Stimulated activated CD4-positive, alpha-beta T cell treated with anti-CD3 and anti-CD28 coated beads, Interleukin-2, amount 100 ng/mL, for 48 hours (primary cell): ENCODE measurements around the gene DAPK1.
"Not testable (repeated sequence)": the region's sequence is repeated elsewhere in the genome, so short reads cannot be mapped to it uniquely, and the experiment has no call there.

ENCODE experiments used
- DNase-seq, 2 donors: peaks; one replicate each; pipeline ENCODE4 v3.0.0-alpha.2; 2020

The DAPK1 gene

DNA sequence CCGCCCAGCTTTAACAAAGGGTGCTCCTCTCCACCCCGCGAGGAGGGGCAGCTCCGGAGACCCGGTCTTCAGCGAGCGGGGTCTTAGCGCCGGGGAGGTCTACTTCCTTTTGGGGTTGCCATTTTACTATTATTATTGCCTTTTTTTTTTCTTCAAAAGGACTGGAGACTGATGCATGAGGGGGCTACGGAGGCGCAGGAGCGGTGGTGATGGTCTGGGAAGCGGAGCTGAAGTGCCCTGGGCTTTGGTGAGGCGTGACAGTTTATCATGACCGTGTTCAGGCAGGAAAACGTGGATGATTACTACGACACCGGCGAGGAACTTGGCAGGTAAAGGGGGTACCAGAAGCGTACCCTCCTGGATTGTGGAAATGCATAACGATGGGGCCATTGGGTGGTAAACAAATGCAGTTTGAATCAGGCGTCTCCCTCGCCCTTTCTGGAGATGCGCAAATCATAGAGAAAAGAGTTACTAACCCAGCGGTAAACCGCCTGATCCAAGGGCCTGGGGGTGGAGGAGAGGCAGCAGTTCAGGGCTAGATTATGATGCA is 1.2 kb downstream of the DAPK1 start:
- DNase-seq = no peak

DNA sequence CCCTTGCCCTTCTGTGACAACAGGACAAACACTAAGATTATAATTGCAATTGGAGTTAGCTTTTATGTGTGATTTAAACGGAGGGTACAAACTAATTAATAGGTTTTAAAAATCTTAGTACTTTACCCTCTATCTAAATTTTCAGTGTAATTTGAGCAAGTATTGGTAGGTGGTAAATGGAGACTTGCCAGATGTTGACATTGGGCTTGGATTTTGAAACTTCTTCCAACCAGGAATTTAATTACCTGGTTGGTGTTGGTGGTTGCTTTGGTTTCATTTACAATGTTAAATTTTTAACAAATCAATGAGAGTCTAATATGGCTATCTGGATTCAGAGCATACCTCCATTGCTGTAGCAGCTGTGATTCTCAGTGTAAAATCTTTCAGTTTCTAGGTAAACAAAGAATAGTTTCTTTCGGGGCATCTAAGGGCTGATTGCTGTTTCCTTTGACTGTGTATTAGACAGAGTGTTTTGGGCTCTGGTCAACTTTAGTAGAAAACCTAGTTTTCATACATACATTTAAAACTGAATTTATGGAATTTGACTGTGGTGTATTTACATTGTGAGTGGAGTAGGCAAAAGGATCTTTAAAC is 1.9 kb downstream of the DAPK1 start:
- no peak for DNase-seq

DNA sequence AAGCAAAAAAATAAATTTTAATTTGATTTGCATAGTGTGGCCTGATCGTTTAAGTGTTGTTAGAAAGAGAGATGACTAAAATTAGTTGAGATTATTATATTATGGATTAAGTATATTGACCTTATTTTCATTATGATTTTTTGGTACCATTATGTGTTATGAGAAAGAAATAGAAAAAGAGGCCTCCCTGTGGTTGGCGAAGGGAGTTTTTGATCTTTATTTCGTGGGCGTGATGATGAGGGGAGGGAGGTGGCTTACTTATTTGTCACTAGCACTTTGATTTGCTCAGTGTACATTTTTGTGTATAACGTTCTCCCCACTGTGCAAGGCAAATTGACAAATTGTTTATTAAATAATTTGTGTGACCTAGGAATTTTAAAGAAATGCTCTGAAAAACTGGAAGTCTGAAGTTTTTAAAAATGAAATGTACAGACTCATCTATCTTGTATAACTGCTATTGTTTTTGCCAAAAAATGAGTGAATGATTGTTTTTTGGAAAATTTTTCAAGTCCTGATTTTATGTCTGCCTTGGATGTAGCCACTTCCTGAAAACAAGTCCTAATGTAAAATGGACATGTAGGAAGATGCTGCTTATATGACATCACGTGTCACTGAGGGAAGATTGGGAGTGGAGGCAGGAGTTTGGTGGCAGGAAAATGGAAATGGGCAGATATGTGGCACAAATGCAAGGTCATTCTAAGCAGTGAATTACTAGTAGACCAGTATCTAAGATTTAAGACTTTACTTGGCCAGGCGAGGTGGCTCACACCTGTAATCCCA is 3.0 kb downstream of the DAPK1 start:
- no peak for DNase-seq

DNA sequence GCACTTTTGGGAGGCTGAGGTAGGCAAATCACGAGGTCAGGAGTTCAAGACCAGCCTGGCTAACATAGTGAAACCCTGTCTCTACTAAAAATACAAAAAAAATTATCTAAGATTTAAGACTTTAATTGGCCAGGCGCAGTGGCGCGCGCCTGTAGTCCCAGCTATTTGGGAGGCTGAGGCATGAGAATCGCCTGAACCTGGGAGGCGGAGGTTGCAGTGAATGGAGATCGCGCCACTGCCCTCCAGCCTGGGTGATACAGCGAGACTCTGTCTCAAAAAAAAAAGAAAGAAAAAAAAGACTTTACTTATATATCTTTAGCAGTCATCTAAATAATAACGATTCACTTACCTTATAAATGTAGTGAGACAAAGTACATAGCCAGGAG is 3.6 kb downstream of the DAPK1 start:
- DNase-seq = not testable (repeated sequence)

DNA sequence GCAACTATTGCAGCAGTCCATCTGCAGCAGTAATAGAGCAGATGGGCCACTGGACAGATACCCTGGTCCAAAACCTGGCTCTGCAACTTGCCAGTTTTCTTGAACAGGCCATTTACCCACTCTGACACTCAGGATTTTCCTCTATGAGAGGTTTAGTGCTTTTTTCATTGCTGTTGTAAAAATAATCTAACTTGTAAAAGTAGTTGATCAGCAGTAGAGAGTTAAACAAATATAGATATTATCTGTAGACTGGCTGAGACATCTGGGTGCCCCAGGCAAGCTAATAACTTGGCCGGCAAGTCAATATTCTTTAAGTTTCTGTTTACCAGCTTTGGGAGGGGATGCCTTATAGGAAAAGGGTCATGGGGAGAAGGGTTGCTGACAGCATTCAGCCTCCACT is 4.1 kb downstream of the DAPK1 start:
- no peak for DNase-seq

DNA sequence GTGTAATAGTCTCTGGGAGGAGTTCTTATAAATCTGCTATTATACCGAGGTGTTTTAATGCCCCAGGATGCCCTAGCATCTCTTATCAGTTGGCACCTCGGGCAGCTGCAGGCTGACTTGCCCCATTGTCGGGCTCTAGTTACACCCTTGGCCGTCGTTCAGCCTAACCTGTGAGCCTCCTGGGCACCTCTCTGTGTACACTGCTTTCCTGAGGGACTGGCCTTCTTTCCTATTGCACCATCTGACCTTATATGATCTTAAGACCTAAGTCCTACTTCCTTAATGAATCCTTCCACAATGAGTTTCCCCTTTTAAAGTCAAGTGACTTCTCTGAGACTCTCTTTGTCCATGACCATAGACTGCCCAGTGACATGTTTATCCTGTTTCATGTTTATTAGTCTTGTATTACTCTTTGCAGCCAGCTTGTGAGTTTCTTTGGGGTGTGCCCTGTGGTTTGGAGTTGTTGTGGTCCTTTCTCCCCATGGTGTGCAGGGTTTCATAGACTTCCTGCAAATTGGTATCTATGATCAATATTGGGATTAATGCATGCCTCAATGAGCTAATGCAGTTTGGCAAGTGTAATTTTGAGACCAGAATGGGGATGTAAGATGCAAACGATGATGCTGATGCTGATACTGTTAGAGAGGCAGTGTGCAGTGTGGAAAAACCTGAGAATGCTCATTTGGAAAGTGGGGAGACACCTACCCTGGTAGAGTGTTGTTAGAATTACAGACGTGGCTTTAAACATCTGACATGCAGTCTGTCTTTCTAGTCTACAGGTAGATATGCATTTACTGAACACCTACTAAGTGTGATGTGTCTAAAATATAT is 4.9 kb downstream of the DAPK1 start:
- no peak for DNase-seq

DNA sequence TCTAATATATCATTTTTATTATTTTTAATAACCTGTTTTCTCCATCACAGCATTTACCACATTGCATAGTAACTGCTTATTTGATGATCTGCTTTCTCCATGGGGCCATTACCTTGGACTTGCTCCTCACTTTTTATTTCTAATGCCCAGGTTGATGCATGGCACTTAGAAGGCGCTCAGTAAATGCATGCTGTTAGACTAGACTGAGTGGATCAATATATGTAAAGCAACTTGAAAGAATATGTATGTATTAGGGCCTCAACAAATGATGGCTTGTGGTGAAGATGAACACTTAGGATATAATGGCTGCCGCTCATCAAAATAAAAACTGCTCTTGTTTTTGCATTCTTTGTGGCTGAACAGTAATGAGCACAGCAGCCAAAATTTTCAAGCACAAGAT is 5.8 kb downstream of the DAPK1 start:
- DNase-seq = no peak

DNA sequence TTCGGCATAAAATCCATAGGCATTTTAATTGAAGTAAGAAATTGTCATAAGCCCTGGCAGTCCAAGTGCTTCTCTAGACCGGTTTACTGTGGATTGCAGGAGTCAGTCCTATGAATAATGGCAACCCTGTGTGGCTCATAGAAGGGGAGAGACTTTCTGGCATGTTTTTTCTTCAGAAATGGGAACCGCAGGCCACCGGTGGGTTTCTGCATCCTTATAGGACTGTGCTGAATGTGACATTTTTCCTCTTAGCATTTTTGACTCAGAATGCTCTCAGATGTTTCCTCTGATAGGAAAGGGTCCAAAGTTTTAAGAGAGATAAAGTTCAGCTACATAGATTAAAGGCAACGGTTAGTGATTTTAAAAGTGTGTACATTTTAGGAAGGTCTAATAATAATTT is 6.3 kb downstream of the DAPK1 start:
- DNase-seq = no peak

DNA sequence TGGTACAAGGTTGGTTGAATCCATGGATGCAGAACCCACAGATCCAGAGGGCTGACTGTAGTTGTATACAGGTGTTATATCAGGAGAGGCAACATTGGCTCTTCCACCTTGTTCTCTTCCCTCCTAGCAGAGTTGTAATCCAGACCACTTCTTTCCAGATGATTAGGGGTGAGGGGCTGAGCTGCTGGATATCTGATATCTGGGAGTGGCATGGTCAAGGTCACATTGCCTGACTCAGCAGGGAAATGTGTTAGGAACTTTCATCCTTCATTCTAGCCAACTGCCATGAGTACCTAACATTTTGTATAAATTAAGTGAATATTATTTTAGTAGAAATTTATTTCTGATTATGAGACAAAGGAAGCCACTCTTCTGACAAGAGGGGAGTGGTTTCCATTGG is 7.3 kb downstream of the DAPK1 start:
- DNase-seq = no peak

DNA sequence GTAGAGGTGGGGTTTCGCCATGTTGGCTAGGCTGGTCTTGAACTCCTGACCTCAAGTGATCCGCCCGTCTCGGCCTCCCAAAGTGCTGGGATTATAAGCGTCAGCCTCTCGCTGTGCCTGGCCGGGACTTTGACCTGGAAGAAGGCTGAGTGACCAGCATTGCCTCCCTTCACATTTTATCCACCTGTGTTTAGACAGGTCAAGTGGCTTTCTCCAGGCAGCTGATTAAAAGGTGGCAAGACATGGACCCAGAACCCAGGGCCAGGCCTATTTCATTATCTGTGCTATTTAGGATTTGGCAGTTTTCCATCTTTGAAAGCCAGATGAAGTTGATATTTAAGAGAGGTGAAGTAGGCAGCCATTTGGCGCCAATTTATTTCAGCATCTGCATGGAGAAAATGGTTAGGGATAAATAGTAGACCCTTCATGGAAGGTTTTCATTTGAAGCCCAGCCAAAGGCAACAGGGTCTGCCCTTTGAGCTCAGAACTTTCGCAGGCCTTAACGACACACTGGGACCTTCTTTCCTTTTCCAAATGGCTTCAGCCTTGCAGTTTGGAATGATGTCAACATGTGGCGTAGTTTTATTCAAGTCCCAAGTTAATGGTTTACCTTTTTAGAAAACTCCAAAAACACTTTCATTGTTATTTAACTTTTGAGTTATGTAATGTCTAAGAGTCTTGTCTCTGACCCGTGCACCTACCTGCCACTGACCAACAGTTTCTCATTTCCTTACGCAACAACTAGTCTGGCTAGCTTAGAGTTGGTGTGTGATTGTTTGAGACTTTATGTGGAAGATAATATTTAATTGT is 8.4 kb downstream of the DAPK1 start:
- DNase-seq = no peak

DNA sequence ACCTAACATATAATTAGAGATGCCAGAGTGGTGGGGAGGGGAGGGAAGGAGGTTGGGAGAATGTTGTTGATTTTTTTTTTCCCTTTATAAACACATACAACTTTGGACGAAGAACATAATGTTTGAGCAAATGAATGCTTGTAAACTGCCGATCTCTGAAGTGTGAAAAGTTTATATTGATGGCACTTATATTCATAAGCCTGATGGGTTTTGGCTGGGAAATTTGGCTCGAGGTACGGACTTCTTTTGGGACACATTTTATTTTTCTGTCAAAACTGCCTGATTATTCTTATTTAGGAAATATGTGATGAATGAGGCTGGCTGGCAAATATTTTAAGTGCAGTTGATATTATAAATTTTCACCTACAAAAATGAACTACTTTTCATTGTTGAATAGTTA is 9.9 kb downstream of the DAPK1 start:
- DNase-seq = no peak

DNA sequence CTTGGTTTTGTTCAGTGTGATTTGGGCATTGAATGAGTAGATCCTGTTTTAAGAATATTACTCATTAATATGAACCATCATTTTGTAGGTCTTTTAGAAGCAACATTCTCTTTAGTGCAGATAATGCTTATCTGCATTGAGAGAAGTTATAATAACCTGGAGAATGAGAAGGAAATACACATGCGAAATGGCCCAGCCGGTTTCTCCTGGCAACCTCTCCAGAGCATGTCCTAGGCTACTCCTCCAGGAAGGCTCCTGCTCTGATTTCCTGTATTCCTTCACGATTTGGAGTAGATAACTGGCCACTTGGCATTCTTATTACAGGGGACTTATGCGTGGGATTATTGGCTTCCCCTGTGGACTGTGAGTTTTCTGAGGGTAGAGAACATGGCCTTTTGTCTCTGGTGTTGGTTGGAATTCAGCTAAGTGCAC is 12.6 kb downstream of the DAPK1 start:
- no peak for DNase-seq

DNA sequence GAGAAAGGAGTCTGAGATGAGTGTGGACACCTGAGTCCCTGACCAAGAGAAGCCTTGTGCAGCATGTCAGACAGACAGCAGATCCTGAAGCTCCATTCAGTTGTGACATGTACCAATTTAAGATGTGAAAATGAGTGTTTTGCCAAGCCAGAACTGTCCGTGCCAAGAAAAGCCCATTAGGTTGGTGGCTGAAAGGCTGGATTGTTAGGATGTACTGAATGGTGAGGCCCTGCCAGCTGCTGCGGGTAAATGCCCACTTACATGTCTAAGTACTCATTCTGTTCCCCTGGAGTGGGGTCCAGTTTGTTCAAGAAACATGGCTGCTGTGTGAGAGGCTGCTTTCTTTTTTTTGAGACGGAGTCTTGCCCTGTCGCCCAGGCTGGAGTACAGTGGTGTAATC is 14.6 kb downstream of the DAPK1 start:
- no peak for DNase-seq

DNA sequence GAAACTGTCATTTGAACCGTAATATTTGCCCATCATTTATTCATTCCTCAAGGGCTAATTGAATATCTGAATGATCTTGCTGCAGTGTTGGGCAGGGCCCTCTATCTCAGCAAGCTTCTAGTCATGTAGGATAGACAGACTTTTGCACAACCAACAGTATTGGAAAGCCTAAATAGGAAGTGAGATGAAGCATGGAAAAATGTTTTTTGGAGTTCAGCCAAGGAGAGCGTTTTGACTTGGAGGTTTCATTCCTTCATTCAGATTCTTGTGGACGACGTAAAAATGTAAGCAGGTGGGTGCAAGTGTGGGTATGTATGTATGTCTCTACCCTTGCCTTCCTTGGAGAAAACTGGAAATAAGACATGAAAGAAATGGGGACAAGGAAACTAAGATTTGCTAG is 15.5 kb downstream of the DAPK1 start:
- DNase-seq = no peak

DNA sequence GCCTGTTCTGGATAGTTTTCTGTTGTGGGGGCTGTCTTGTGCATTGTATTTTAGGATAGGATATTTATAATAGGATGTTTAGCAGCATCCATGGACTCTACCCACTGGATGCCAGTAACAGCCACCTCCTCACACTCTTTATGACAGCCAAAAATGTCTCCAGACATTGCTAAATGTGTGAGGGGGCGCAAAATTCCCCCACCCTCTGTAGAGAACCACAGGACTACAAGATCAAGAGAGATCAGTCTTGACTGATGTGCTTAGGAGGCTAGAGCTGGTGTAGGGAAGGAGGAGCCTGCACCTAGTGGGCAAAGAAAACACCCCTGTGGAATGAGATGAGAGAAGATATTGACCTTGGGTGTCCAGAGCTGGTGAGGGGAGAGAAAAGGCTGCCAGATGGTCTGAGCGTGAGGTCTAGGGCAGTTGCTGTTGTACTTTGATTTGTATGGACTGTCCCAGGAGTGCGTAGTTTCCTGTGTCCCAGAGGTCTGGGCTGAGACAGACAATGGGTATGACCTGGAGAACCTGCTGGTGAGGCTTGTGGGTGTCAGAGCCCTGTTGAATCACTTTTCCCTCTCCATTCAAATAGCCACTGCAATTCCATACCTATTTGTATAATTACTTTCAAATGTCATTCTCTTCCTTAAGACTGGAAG is 16.3 kb downstream of the DAPK1 start:
- DNase-seq = no peak

DNA sequence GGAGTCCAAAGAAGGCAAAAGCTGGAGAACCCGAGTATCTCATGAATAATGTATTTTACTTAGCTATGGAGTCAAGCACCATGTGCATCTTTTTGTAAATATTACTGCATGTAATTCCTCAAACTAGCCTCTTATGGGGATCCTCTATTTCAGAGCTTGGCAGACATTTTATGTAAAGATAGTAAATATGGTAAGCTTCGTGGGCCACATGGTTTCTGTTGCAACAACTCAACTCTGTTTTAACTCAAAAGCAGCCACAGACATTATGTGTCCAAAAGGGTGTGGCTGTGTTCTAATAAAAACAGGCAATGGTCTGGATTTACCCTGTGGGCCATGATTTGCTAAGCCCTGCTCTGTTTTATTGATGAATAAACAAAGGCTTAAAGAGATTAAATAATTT is 17.3 kb downstream of the DAPK1 start:
- DNase-seq = no peak

DNA sequence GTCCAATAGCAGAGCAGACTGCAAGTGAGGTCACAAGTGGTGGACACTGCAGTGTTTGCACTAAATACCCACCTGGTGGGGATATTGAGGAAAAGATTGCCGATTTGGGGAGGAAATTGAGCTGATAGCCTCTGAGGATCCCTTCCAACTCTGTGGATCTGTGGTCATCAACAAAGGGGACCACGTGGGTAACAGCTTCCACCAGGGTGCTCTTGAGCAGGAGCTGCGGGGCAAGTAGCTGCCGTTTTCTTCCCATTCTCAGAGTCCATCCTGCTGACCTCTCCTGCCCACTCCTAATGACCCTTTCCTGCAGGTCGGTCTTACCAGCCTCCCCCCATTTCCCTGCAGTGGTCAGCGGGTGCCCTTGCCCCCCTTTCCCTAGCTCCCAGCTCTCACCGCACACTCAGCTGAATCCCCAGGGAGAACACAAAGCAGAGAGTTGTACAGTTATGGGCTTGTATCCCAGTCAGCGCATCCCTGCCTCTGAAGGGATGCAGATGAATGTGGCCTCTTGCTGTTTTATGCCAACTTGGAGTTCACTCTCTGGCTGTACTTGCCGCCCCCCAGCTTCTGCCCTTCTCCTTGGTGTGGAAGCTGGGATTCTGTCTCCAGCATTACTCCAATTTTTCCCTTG is 18.0 kb downstream of the DAPK1 start:
- DNase-seq = no peak

DNA sequence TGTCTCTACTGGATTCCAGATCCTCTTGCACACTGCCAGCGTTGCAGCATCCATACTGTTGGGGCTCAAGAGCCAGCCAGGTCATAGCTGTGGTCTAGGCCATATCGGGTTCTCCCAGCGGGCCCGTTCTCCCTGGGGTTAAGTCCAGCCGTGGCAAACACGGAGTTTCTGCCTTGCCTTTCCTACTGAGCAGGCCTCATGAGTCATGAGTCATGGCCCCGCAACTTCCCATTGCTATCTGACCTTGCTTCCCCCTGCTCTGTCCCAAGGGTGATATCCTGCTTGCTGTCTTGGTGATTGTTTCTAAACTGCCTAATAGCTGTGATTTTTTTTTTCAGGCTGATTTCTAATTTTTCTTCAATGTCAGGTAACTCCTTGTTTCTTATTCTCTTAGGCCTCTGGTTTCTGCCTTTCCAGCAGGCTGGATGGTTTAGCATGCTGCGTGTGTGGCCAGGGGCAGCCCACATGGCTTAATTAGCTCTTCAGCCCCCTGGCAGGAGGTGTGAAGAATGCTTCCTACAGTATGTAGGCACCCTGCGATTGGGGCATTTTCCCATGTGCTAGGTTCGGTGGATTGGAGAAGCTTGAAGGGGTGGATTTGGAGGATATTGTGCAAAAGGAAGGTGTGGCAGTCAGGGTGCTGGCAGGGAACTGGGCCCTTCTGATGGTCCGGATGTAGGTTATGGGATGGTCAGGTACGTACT is 18.7 kb downstream of the DAPK1 start:
- DNase-seq = no peak

DNA sequence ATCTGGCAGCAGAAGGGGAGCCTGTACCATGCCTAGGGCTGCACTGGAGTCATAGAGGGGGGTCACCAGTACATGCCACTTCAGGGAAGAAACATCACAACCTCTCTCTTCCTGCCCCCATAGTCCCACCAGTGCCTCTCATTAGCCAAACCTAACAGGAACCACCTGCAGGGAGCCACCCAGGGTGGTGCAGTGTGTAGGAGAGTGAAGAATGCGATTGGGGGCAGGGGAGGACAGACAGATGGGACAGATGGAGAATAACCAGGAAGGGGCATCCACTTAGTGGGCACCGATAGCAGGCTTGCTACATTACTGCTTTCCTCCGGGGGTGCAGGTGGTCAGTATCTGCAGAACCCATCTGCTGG is 19.2 kb downstream of the DAPK1 start:
- no peak for DNase-seq

DNA sequence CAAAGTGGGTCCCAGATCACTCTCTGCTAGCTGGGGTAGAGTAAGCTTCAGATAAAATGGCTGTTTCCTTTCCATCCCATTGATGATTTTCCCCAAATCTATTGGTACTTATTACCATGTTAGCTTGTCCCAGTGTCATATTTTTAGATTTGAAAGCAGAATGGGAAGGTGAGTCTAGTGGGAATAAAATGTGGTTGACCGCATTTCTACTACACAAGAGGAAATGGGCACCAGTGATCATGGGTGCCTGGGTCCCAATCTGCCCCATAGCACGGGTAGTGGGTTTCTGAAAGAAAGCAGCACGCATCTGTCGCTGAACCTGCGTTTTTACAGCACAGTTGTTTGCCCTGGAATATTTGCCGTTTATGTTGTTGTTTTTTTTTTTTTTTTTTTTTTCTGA is 20.1 kb downstream of the DAPK1 start:
- no peak for DNase-seq

DNA sequence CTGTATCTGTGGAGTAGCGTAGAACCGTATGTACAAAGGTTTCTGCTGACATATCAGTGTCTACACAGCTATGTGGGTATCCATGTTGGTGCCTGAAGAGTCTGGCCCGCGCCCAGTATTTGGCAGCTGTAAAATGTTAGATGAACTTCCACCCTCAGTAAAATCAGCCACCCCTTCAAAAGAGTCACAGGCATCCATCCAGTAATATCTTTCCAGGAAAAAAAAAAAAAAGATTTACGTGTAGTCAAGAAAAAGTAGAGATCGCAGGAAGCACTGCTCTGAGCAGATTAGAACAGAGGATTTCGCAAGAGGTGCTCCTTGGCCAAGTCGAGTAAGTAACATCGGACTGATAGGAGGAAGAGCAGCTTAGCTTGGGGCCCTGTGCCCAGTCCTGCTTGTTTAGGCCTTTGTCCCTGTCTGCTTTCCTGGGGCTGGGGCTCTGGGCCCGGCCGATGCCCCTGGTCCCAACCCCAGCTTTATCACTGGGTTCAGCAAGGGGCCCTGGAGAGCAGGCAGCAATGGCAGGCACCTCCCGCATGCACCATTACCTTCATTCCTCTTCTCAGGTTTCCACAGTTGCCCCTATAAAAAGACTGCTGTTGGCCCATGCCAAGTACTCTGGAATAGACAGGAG is 21.2 kb downstream of the DAPK1 start:
- no peak for DNase-seq
